HG03103 (cell line): Measurements from ENCODE around the gene VPS18.

Experiments
- ATAC-seq: cut with Tn5 transposase; IDR thresholded peaks from one replicate; pipeline ENCODE4 v1.9.1; 2021; ENCODE audit warnings: low read depth; ENCODE audit not compliant: unreplicated experiment

VPS18 gene

DNA sequence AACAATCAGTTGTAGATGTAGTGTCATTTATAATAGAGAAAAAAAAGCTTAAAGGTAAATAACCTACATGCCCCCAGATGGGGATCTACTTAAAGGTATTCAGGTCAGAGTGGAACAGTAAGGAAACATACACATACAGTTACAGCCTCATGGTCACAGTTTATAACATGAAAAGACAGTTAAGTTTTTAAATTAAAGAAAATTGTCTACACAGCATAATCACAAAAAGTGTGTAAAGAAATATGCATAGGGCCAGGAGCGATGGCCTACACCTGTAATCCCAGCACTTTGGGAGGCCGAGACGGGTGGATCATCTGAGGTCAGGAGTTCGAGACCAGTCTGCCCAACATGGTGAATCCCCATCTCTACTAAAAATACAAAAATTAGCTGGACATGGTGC lies 27.1 kb upstream of the VPS18 start:
- no peak for ATAC-seq

DNA sequence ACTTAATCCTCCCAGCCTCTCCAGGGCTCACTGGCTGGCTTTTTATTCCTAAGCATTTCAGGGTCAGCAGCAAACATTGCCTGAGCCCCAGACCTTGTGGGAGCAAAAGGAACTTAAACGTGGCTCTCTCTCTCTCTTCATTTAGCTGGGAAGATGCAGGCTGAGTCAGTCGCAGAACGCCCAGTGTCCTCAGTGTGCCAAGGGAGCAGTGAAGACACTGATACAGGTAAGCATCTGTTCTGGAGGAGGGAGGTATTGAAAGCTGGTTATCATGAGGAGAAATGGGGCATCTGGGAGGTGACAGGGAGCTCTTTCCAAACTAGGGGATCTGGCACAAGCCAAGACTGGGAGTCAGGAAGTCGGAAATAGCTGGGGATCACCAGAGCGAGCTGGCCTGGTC lies 24.6 kb upstream of the VPS18 start:
- no peak for ATAC-seq

DNA sequence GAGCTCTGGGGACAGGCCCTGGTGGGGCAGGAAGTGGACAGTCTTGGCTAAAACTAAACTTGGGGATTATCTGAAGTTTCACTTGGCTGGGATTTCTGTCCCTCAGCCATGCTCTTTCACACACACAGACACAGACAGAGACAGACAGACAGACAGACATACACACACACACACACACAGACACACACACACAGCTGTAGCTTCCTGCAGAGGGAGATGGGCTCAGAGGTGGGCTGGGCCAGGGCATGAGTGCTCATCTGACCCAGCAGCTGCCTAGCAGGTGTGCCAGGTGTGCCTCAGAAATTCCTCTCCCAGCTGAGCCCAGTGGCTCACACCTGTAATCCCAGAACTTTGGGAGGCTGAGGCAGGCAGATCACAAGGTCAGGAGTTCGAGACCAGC lies 23.5 kb upstream of the VPS18 start:
- ATAC-seq: no peak

DNA sequence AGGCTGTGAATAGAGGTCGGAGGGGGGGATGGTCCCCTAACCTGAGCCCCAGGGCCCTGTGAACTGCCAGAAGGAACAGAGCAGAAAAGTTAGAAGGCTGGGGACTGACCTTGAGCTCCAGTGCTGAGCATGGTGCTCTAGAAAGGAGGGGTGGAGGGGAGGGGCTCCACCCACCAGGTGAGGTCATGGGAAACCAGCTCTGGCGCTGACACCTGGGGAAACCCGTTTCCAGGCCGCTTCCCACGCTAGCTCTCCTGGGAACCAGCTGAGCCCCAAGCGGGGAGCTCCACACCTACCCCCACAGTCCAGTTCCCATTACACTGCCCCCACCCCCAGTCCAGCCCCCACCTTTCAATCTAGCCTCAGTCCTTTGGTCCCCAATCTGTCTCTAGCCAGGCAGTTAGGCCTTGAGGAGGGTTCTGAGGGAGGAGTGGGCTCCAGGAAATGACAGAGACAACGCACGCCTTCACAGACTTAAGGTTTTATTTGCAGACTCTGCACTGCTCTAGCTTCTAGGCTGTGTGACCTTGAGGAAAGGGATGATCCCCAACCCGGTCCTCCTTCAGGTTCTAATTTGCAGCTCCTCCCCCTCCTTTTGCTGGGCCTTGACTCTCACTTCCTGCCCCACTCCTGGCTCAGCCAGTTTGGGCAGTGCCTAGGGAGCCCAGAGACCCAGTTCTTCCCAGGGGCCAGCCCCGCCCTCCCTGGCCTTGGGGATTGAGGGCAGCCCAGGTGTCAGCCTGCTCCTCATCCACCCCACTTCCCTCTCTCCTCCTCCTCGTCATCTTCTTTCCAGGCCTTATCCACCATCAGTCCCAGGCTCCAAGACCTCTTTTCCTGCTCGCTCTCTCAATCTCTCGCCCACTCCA lies 22.3 kb upstream of the VPS18 start:
- ATAC-seq: no peak

DNA sequence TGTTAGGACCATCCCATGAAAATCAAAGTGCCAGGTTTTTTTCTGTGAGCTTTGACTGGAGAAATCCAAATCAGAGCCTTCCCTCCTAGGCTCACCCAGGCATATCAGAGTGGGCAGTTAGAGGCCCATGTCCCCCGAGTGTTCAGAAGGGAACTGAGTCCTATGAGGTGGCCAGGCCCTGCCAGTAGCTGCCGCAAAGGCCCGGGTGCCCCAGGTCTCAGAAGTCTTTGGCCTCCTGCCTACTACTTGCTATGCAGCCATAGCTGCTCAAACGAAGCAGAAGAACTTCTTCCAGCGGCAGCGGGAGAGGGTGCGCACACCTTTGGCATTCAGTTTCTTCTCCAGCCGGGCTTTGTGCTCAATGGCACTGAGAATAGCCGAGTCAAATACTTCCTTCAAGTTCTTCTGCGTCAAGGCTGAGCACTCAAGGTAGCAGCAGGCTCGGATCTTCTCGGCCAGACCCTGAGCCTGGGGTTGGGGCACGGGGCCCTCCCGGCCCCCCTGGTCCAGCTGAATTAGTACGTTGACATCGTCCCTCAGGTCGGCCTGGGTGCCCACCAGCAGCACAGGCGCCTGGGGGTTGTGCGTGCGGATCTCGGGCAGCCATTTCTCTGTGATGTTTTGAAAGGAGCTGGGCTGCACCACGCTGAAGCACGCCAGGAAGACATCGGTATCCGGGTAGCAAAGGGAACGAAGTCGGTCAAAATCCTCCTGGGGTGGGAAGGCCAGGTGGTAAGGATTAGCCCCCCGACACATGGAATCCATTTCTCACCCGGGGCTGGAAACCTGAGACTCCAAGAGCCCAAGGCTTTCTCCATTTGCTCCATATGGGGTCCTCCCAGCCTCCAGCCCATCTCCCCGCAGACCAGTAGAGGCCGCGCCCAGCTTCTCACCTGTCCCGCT lies 21.2 kb upstream of the VPS18 start:
- no peak for ATAC-seq

DNA sequence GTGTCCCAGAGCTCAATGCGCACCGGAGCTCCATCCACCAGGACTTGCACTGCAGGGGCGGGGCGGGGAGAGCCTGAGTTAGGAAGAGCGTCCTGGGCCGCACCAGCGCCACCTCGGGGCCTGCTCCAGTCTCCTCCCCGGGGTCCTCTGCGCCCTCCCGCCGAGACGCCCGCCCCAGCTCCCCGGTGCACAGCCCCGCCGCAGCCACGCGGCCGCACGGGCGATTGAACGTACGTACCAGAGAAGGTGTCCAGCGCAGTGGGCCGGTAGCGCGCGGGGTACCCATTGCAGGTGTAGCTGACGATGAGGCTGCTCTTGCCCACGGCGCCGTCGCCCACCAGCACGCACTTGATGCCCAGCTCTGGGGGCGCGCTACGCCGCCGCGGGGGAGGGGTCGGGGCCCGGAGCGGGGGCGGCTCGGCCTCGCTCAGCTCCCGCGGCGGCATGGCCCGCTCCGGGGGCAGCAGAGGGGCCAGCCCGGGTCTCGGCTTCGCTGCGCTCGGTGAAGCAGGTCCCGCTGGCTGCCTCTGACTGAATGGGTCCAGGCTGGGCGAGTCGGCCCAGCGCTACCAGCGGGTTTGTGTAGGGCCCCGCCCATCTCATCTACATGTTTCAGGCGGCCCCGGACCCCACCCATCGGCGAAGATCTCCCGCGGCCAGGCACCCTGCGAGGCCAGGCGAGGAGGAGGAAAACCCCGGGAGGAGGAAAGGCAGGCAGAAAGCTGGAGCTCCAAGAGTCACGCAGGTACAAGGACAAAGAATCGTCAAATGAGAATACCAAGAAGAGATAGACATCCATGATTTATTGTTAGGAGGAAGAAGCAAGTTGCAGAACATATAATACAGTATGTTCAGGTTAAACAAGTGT lies 20.3 kb upstream of the VPS18 start, which contains the start of gene RHOV:
Gene RHOV, minus strand, starts transcription at position 541 of the 868 bp plus-strand sequence. Its CDS starts 95 bp downstream, at position 446.
- peak; percentile 59 for ATAC-seq

DNA sequence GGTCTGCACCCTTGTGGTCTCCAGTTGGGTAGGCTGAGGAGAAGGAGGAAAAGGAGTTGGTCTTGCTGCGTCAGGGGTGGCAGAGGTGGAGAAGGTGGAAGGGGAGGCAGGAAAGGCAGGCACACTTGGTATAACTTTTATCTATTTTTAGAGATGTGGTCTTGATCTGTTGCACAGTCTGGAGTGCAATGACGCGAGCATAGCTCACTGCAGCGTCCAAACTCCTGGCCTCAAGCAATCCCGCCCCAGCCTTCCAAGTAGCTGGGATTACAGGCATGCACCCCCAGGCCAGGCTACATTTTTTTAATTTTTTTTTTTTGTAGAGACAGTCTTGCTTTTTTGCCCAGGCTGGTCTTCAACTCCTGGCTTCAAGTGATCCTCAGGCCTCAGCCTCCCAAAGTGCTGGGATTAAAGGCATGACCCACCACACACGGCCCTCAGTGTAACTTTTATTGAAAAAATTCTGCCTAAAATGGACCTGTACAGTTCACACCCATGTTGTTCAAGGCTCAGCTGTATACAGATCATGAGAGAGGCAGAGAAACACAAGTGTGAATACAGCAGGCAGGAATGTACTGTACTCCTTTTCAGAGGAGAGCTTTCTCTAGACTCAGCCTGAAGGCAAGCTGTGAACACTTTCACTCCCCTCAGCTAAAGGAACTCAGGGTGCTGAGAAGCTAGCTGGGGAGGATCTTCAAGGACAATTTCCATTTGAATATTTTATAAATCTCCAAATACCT lies 18.1 kb upstream of the VPS18 start:
- ATAC-seq: no peak

DNA sequence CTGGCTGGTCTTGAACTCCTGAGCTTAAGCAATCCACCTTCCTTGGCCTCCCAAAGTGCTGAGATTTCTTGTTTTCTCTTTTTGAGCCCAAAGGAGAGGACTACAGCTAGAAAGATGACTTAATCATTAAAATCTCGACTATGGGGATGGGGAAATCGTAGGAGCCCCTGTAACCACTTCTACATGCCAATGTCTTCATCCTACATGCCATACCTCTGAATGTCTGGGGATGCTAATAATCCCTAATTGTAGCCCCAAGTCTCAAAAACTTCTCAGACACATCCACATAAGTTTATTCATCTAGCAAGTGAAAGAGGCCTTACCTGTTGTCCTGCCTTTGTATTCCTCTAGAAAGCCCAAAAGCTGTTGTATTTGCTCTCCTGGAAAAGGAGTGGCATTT lies 16.6 kb upstream of the VPS18 start:
- no peak for ATAC-seq

DNA sequence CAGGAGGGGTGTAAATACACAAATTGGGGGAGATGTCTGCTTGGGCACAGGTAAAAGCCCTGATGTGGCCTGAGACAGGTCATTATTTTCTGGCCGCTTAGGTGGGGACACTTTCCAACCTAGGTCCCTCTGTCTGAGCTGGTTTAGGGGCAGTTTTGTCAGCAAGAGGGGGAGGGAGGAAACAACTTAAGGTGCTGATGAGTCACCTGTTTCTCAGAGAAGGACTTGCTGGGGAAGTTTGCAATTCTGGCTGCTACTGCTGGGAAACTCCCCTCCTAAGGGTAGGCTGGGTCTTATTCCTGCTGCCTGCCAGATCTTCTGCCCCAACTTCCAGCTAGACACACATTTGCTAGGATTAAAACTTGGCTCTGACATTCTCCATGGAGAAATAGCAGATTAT lies 15.5 kb upstream of the VPS18 start:
- ATAC-seq: no peak

DNA sequence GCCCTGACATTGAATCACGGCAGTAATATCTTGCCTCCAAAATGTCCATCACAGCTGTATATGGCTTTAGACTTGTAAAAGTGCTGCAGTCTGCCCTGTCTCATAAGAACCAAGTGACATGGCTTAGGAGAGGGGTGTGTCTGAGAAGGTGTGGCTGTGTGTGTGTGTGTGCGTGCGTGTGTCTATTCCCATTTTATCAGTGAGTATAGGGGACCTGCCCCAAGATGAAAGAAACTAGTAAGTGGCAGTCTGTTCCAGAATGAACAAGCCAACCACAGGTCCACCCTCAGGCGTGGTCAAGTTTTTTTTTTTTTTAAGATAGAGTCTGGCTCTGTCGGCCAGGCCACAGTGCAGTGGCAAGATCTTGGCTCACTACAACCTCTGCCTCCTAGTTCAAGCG lies 14.6 kb upstream of the VPS18 start:
- ATAC-seq: no peak

DNA sequence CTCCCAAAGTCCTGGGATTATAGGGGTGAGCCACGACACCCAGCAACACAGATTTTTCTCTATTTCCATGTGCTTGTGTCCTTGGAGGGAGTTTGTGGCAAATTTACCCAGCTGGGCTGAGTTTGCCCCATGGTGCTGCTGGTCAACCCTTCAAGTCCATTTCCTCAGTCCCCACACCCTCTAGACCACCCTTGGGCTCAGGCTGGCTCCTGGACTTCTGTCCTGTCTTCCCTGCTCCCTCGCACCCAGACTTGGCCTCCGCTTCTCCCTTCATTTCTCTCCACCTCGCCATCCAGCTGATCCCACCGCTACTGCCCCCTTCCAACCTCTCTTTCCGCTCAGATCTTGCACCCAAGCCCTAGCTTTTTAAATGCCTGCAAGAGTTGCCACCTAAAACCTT lies 12.9 kb upstream of the VPS18 start:
- ATAC-seq: no peak

DNA sequence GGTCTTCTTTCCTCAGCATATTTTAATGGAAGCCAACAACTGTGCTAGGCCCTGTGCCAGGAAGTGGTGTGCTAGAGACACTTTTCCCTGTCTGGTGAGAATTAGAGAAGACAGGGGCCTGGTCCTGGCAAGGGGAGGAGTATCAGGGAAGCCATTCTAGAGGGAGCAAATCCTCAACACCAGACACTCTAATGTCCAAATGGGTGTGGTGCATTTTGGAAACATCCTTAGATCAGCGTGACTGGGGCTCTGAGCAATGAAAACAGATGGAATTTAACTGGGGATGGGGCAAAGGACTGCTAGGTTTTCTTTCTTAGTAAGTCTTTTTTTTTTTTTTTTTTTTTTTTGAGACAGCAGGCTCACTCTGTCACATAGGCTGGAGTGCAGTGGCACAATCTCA lies 7.7 kb upstream of the VPS18 start:
- no peak for ATAC-seq

DNA sequence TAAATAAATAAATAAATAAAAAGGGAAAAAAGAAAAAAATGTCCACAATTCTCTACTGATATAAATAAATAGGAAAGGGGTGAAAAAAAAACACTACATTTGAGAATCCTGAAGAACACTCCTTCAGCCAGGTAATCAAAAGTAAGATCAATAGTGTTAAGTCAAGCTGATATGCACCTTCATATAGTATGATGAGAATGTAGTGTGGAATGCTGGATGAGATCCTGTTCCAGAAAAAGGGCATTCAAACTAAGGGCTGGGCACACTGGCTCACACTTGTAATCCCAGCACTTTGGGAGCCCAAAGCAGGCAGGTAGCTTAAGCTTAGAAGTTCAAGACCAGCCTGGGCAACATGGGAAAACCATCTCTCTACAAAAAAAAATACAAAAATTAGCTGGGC lies 5.1 kb upstream of the VPS18 start:
- no peak for ATAC-seq

DNA sequence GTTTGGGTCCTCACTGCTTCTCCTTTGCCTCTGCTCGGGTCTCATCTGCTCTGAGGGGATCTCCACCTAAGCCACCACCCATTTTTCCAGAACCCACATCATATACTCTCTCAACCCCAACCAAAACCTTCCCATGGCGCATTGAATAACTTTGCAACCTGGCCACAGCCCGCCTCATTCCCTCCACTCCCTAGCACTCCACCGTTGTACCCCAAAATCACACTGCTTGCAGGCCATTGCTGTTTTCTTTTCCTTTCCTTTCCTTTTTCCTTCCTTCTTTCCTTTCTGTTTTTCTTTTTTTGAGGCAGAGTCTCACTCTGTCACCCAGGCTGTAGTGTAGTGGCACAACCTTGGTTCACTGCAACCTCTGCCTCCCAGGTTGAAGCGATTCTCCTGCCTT lies 3.1 kb upstream of the VPS18 start:
- no peak for ATAC-seq

DNA sequence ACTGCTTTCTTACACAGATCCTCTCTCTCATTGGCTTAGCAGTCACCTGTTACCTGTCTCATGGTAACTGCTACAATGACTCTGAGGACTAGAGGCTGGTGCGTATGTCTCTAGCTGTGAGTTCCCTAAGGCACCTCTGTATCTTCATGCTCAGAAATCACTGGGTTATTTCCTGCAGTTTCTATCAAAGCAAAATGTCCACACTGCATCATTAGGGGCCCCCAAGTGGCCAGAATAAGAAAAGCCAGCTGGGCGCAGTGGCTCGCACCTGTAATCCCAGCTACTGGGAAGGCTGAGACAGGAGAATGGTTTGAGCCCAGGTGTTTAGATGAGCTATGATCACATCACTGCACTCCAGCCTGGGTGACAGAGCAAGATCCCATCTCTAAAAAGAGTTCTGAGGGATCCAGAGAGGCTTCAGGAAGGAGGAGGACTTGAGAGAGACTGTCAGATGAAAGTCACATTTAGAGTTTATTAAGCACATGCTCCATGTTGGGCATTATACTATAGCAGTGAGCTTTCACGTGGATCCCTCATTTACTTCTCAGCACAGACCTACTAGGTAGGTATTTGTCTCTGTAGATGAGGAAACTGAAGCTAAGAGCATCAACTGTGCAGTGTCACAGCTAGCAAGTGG lies 2.3 kb upstream of the VPS18 start:
- ATAC-seq: no peak

DNA sequence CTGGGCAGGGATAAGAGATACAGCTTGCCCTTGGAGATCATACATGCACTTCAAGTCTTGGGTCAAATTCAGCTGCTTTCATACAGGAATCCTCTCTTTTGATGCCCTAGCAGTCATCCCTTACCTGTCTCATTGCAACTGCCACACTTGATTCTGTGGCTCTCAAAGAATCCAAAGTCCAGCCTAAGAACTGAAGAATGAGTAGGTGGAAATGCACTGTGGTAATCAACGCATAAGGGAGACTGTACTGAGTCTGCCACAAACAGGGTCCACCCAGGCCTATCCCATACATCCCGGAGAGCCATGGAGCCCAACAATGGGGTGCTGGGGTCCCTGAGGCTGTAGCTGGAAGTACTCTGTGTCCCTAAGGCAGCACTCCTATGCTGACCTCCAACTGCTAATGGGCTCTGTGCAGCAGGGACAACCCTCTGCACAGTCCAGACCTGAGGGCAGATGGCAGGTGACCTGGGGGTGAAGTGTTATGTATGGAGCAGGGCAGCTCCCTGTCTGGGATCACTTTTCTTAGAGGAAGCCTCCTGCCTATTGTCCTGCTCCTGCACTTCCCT lies 1.7 kb upstream of the VPS18 start:
- no peak for ATAC-seq

DNA sequence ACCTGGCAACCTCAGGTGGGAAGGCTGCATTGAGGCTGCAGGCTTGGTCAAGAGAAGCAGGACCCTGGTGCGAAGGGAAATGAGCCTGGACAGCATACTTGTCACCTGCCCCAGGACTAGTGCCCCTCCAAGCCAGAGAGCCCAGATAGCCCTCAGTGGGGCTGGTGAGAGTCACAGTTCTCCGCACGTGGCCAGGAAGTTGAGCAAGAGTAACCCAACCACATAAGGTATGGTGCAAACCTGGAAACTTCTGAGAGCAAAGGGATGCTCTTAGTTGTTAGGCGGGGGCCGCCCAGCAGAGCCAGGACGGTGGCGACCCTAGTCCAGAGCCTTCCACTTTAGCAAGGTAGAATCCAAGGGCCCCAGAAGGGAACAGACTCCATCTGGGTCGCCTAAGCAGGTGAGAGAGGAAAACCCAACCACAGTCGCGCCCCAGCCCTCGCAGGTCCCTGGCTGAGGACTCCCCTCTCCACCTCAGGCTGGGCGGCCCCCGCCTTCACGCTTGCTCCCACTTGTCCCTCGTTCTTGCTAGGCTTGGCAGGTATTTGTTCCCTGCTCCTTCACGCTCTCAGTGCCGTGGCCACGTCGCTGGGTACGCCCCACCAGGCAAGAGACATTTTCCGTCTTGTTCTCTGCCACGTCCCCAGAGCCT lies 1.1 kb upstream of the VPS18 start:
- no peak for ATAC-seq

DNA sequence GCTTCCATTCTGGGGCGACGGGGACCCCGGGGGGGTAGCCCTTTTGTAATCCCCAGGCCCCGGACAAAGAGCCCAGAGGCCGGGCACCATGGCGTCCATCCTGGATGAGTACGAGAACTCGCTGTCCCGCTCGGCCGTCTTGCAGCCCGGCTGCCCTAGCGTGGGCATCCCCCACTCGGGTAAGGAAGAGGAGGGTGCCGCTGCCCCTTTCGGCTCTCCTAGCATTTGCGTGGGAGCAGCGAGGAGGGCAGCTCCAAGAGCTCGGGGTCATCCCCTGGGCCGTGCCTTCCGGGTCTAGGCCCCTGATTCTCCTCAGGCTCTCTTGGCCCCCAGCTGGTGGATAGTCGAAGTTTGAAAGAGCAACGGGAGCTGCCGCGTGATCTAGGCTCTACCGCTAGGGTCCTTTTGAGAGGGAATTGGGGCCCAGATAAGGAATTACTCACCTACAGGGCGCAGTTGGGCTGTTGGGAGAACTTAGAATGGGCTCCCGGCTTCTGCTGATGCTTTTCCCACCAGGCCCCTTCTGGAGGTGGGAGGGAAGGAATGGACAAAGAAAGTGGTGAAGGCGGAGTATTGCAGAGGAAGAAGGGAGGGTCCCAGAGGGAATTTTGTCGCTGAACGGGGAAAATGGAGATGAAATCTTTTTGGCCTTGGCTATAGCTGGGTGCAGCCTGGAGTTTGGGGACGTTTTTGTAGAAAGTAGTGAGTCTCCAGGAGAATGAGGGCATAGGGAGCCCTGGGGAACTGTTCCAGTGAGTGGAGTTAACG lies 615 bp downstream of the VPS18 start:
- no peak for ATAC-seq
